ENCODE data around the gene WDFY2.

Gene WDFY2

GRCh38 chr13:51738226-51738905 is 154.1 kb downstream of the WDFY2 start:
- peaks cover 20% of the 10 kb centered on the region for H3K36me3 Mint-ChIP-seq
- H3K27ac Mint-ChIP-seq = no peak overlapping the region
- H3K4me3 Mint-ChIP-seq = no peak overlapping the region
- no peaks in the 10 kb centered on the region for H3K4me1 Mint-ChIP-seq
- H3K9me3 Mint-ChIP-seq = no peaks in the 10 kb centered on the region
- H3K27me3 Mint-ChIP-seq = no peaks in the 10 kb centered on the region

- Mint-ChIP-seq H3K36me3 (peaks cover 24% of the 10 kb centered on the region), H3K9me3 (no peaks in the 10 kb centered on the region), H3K4me3 (no peak overlapping the region), H3K27me3 (no peaks in the 10 kb centered on the region), H3K4me1 (no peaks in the 10 kb centered on the region), H3K27ac (no peak overlapping the region)
Observed at GRCh38 chr13:51739027-51739764, 154.9 kb downstream of the WDFY2 start.

GRCh38 chr13:51740698-51741097 is 156.4 kb downstream of the WDFY2 start:
- Mint-ChIP-seq H3K4me3 (no peak overlapping the region), H3K36me3 (peaks cover 28% of the 10 kb centered on the region), H3K9me3 (no peaks in the 10 kb centered on the region), H3K27ac (no peak overlapping the region), H3K27me3 (no peaks in the 10 kb centered on the region), H3K4me1 (no peaks in the 10 kb centered on the region)

GRCh38 chr13:51742031-51742430 is 157.8 kb downstream of the WDFY2 start:
- no peaks in the 10 kb centered on the region for H3K9me3 Mint-ChIP-seq
- no peak overlapping the region for H3K4me3 Mint-ChIP-seq
- no peaks in the 10 kb centered on the region for H3K4me1 Mint-ChIP-seq
- peaks cover 29% of the 10 kb centered on the region for H3K36me3 Mint-ChIP-seq
- H3K27ac Mint-ChIP-seq = no peak overlapping the region
- H3K27me3 Mint-ChIP-seq = no peaks in the 10 kb centered on the region

GRCh38 chr13:51742611-51743010 is 158.3 kb downstream of the WDFY2 start:
- no peaks in the 10 kb centered on the region for H3K9me3 Mint-ChIP-seq
- peaks cover 32% of the 10 kb centered on the region for H3K36me3 Mint-ChIP-seq
- no peaks in the 10 kb centered on the region for H3K4me1 Mint-ChIP-seq
- H3K27me3 Mint-ChIP-seq = no peaks in the 10 kb centered on the region
- no peak overlapping the region for H3K27ac Mint-ChIP-seq
- H3K4me3 Mint-ChIP-seq = no peak overlapping the region

GRCh38 chr13:51745243-51745642 is 161.0 kb downstream of the WDFY2 start:
- peaks cover 35% of the 10 kb centered on the region for H3K36me3 Mint-ChIP-seq
- H3K27ac Mint-ChIP-seq = no peak overlapping the region
- H3K27me3 Mint-ChIP-seq = no peaks in the 10 kb centered on the region
- H3K4me1 Mint-ChIP-seq = no peaks in the 10 kb centered on the region
- no peak overlapping the region for H3K4me3 Mint-ChIP-seq
- H3K9me3 Mint-ChIP-seq = no peaks in the 10 kb centered on the region

GRCh38 chr13:51746802-51747201 is 162.5 kb downstream of the WDFY2 start:
- Mint-ChIP-seq H3K9me3 (no peaks in the 10 kb centered on the region), H3K36me3 (peaks cover 36% of the 10 kb centered on the region), H3K4me3 (no peak overlapping the region), H3K27me3 (no peaks in the 10 kb centered on the region), H3K4me1 (no peaks in the 10 kb centered on the region), H3K27ac (no peak overlapping the region)

GRCh38 chr13:51747438-51748434 is 163.5 kb downstream of the WDFY2 start:
- Mint-ChIP-seq H3K27ac (no peak overlapping the region), H3K9me3 (no peaks in the 10 kb centered on the region), H3K4me3 (no peak overlapping the region), H3K4me1 (no peaks in the 10 kb centered on the region), H3K36me3 (peaks cover 32% of the 10 kb centered on the region), H3K27me3 (no peaks in the 10 kb centered on the region)

GRCh38 chr13:51756651-51757050 is 172.4 kb downstream of the WDFY2 start:
- Mint-ChIP-seq H3K4me3 (no peak overlapping the region), H3K36me3 (peaks cover 13% of the 10 kb centered on the region), H3K27me3 (no peaks in the 10 kb centered on the region), H3K27ac (no peak overlapping the region), H3K9me3 (no peaks in the 10 kb centered on the region), H3K4me1 (no peaks in the 10 kb centered on the region)

- Mint-ChIP-seq H3K4me3 (no peak overlapping the region), H3K9me3 (no peaks in the 10 kb centered on the region), H3K36me3 (peaks cover 10% of the 10 kb centered on the region), H3K27me3 (no peaks in the 10 kb centered on the region), H3K4me1 (peaks cover 12% of the 10 kb centered on the region), H3K27ac (no peak overlapping the region)
Observed at GRCh38 chr13:51758691-51759090, 174.4 kb downstream of the WDFY2 start.

GRCh38 chr13:51759240-51759639 is 175.0 kb downstream of the WDFY2 start:
- Mint-ChIP-seq H3K36me3 (peaks cover 10% of the 10 kb centered on the region), H3K27ac (no peak overlapping the region), H3K4me1 (peaks cover 18% of the 10 kb centered on the region), H3K4me3 (no peak overlapping the region), H3K27me3 (no peaks in the 10 kb centered on the region), H3K9me3 (no peaks in the 10 kb centered on the region)

GRCh38 chr13:51760592-51760991 is 176.3 kb downstream of the WDFY2 start:
- H3K36me3 Mint-ChIP-seq = peaks cover 10% of the 10 kb centered on the region
- H3K27ac Mint-ChIP-seq = no peak overlapping the region
- no peaks in the 10 kb centered on the region for H3K9me3 Mint-ChIP-seq
- no peaks in the 10 kb centered on the region for H3K27me3 Mint-ChIP-seq
- H3K4me3 Mint-ChIP-seq = no peak overlapping the region
- H3K4me1 Mint-ChIP-seq = peaks cover 31% of the 10 kb centered on the region

- H3K36me3 Mint-ChIP-seq = peaks cover 9% of the 10 kb centered on the region
- H3K4me1 Mint-ChIP-seq = peaks cover 33% of the 10 kb centered on the region
- no peaks in the 10 kb centered on the region for H3K9me3 Mint-ChIP-seq
- no peaks in the 10 kb centered on the region for H3K27me3 Mint-ChIP-seq
- H3K4me3 Mint-ChIP-seq = no peak overlapping the region
- no peak overlapping the region for H3K27ac Mint-ChIP-seq
Observed at GRCh38 chr13:51761643-51762350, 177.5 kb downstream of the WDFY2 start.

GRCh38 chr13:51763486-51763885 is 179.2 kb downstream of the WDFY2 start:
- Mint-ChIP-seq H3K4me3 (peak overlapping the region; percentile 19), H3K4me1 (peaks cover 33% of the 10 kb centered on the region), H3K9me3 (no peaks in the 10 kb centered on the region), H3K27ac (peak overlapping the region; percentile 55), H3K27me3 (no peaks in the 10 kb centered on the region), H3K36me3 (peaks cover 8% of the 10 kb centered on the region)

Data from activated naive CD4-positive, alpha-beta T cell treated with anti-CD3 and anti-CD28 coated beads, Interleukin-2, amount 50 U/mL, for 24 hours (primary cell).